HG02798 (cell line): Measurements from ENCODE around the gene SLC39A11.
"Not testable (repeated sequence)": the region's sequence is repeated elsewhere in the genome, so short reads cannot be mapped to it uniquely, and the experiment has no call there.

Experiments used
- ATAC-seq: cut with Tn5 transposase; IDR thresholded peaks from one replicate; pipeline ENCODE4 v1.9.1; 2021; ENCODE audit warnings: mild to moderate bottlenecking; ENCODE audit not compliant: unreplicated experiment, poor library complexity

The SLC39A11 gene

GRCh38 chr17:73015722-73016276 lies 76.7 kb downstream of the SLC39A11 start:
- ATAC-seq = no peak

- ATAC-seq = no peak
Measured at GRCh38 chr17:73013816-73014663, 78.4 kb downstream of the SLC39A11 start.

GRCh38 chr17:73013301-73013700 lies 79.2 kb downstream of the SLC39A11 start:
- no peak for ATAC-seq

GRCh38 chr17:73011016-73011486 lies 81.4 kb downstream of the SLC39A11 start:
- no peak for ATAC-seq

GRCh38 chr17:73010414-73010813 lies 82.1 kb downstream of the SLC39A11 start:
- no peak for ATAC-seq

- ATAC-seq = no peak
Measured at GRCh38 chr17:73007407-73007806, 85.1 kb downstream of the SLC39A11 start.

- no peak for ATAC-seq
Measured at GRCh38 chr17:73005360-73005759, 87.1 kb downstream of the SLC39A11 start.

GRCh38 chr17:73003487-73003886 lies 89.0 kb downstream of the SLC39A11 start:
- no peak for ATAC-seq

GRCh38 chr17:73000832-73001231 lies 91.7 kb downstream of the SLC39A11 start:
- no peak for ATAC-seq

- ATAC-seq = not testable (repeated sequence)
Measured at GRCh38 chr17:72999474-72999873, 93.0 kb downstream of the SLC39A11 start.

GRCh38 chr17:72998343-72998742 lies 94.1 kb downstream of the SLC39A11 start:
- no peak for ATAC-seq

- ATAC-seq = no peak
Measured at GRCh38 chr17:72997559-72997958, 94.9 kb downstream of the SLC39A11 start.

- ATAC-seq = no peak
Measured at GRCh38 chr17:72996791-72997190, 95.7 kb downstream of the SLC39A11 start.

- ATAC-seq = no peak
Measured at GRCh38 chr17:72995008-72995656, 97.4 kb downstream of the SLC39A11 start.

- ATAC-seq = not testable (repeated sequence)
Measured at GRCh38 chr17:72992783-72993467, 99.6 kb downstream of the SLC39A11 start.

GRCh38 chr17:72991651-72992050 lies 100.8 kb downstream of the SLC39A11 start:
- no peak for ATAC-seq

- no peak for ATAC-seq
Measured at GRCh38 chr17:72989074-72989610, 103.3 kb downstream of the SLC39A11 start.

GRCh38 chr17:72988451-72988850 lies 104.0 kb downstream of the SLC39A11 start:
- no peak for ATAC-seq

GRCh38 chr17:72987166-72987565 lies 105.3 kb downstream of the SLC39A11 start:
- ATAC-seq = no peak
